IPS DF 4.7 (cell line): ENCODE data around the gene CUL3.
"Not testable (repeated sequence)": the region's sequence is repeated elsewhere in the genome, so short reads cannot be mapped to it uniquely, and the experiment has no call there.

Source experiments
- DNase-seq: peaks from one replicate; pipeline ENCODE4 v3.0.0-alpha.2; 2013; ENCODE audit warnings: low spot score; ENCODE audit errors: extremely low read depth

The CUL3 gene

DNA sequence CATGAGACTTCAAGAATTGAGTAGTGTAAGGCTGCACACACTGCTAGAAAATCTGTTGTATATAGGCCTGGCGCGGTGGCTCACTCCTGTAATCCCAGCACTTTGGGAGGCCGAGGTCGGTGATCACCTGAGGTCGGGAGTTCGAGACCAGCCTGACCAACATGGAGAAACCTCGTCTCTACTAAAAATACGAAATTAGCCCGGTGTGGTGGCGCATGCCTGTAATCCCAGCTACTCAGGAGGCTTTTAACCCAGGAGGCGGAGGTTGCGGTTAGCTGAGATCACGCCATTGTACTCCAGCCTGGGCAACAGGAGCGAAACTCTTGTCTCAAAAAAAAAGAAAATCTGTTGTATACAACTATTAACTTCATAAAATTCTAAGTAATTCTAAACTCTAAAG lies 2.1 kb downstream of the CUL3 start:
- not testable (repeated sequence) for DNase-seq

DNA sequence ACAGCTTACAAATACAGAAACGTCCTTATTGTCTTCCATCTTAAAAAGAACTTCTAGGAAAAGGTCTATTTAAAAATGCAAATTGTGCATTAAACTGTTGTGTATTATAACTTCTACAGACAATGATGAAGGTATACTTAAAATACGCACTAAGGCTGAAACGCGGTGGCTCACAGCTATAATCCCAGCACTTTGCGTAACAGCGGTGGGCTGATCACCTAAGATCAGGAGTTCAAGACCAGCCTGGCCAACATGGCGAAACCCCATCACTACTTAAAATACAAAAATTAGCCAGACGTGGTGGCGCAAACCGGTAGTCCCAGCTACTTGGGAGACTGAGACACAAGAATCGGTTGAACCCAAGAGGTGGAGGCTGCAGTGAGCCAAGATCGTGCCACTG lies 4.9 kb downstream of the CUL3 start:
- DNase-seq = no peak

DNA sequence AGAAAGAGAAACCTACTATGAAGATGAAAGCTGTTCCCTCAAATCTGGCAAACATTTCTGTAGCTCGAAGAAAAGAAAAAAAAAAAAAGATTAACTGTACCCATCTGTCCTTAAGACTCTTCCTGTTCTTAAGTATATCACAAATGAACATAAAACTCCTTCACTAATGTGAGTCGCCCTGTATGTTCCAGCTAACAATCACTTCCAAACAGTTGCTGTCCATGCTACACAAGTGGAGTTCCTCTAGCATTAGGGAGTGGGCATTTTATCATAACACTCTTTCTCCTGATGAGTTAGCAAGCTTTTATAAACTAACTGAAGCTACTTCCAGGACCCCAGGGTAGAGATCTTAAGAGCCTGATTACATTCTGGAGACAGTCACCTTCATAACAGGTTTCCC lies 5.8 kb downstream of the CUL3 start:
- no peak for DNase-seq

DNA sequence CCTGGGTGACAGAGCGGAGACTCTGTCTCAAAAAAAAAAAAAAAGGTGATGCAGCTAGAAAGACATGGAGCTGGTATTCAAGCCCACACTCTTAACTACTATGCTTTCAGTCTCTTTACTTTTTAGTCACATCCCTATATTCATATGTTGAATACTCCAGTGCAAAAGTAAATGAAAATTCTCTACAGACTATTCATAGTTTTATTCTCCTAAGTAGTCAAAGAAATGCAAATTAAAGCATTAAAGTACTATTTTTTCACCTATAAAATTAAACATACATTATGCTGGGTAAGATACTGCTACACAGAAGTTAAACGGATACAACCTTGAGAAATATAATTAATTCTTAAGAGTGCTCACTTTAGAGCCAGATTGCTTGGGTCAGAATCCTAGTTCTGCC lies 7.6 kb downstream of the CUL3 start:
- DNase-seq = no peak

DNA sequence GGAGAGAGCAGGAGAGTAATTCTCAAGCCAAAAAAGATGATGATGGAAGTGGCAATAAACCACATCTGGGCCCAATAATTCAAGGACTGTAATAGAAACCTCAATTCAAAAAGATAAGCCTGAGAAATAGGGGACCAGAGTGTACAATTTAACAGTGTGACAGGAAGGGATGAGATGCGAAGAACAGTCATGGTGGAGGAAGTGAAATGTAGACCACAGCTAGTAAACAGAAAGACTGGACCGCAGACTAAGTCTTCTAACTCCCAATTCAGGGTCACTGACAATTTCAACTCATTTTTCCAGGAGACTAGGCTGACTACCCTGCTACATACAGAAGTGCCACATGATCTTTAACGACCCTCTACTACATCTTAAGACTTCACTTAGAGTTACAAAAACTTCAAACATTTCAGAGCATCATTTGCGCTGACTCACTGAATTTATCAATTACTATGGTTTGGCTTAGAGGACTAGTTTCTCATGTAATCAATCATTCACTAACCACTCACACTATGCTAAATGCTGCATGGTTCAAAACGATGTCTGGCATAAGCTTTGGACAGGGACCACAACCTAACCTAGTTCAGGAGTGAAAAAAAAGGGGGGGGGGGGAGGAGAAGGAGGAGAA lies 9.0 kb downstream of the CUL3 start:
- no peak for DNase-seq

DNA sequence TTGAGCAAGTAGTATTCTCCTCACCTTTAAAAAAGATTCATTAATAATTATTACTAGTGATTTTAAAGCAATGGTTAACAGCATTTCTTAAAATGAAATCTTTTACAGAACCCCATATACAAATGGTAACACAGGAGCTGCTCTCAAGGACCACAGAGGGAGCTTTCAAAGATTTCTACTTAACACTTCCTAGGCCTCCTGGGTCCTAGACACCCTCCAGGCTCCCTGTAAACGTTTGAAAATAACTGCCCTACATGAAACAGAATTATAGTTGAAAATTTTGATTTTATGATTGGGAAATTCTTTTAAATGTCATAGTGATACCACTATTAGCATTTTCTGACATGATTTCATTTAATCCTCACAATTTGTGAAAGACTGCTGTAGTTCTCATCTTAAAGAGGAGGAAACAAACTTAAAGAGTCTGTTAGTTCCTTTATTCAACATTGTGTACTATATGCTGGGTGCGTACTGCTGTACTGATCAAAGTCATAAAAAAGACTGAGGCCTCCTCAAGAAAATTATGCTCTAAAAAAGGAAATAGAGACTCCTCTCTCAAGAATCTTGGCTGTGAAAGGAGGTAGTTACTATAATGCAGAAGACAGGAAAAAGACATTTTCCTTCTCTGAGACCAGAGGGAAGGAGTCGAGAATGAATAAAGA lies 10.6 kb downstream of the CUL3 start:
- DNase-seq = no peak

DNA sequence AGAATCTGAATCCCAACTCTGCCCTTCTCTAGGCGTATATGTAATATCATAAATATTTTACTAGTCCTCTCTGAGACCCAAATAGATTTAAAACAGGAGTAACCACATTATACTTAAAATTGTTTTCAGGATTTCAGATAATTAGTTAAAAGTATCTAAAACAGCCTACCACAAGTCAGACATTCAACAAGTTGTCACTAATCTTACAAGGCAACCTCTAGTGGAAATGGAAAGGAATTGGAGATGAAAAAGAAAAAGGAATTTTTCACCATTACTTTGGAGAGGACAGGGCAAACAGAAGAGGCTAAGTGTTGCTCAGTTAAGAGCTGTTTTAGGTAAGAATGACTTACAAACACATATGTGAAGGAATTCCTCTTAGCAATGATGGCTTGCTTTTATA lies 11.4 kb downstream of the CUL3 start:
- DNase-seq = no peak

DNA sequence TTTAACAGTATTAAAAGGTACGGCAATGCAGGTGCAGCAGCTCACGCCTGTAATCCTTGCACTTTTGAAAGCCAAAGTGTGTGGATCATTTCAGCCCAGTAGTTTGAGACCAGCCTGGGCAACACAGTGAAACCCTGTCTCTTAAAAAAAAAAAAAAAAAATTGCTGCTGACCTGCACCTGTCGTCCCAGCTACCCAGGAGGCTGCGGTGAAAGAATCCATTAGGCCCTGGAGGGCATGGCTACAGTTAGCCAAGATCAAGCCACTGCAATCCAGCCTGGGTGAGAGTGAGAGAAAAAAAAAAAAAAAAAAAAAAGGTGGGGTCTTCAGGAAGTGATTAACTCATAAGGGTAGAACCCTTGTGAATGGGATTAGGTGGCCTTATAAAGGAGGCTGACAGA lies 12.8 kb downstream of the CUL3 start:
- DNase-seq = no peak

DNA sequence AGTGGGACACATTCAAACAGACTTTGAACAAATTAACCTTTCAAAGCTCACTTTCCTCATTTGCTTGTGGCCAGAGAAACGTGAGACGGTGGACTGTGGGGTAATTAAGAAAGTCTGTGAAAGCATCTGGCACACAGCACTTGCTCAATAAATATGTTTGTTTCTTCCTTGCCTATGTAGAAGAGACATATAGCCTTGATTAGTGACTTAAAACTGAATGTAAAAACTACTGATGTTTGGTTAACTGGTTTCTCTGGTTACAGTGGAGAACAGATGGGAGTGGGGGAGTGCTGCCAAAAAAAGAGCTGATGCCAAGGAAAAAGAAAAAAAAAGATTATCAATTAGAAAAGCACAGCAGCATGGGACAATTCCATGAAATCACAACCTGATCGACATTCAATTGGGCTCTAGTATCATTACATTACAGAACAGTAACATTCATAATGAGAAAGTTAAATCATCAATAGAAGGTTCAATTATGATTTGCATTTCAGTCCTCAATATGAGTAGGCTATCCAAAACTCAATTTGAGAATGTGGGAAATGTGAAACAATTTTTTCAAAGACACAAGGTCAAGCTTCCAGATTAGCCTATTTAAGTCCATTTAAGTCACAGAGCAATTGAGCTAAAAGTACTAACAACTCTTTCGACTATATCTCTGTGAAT lies 14.7 kb downstream of the CUL3 start:
- no peak for DNase-seq

DNA sequence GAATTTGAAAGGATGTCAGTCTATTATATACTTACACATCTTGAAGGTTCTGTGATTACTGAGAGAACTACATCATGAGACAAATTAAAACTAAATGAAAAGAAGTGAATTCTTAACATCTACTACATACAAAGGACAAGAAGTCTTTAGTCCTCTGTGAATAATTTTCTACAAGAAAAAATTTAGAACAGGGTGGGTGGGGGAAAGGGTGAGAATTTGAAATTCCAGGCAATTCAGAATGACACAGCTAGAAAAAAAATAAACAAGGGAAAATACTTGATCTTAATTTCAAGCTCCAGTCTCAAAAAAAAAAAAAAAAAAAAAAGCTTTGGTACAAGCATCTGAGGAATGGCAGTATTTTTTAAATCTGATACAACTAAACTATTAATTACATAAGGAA lies 15.5 kb downstream of the CUL3 start:
- no peak for DNase-seq

DNA sequence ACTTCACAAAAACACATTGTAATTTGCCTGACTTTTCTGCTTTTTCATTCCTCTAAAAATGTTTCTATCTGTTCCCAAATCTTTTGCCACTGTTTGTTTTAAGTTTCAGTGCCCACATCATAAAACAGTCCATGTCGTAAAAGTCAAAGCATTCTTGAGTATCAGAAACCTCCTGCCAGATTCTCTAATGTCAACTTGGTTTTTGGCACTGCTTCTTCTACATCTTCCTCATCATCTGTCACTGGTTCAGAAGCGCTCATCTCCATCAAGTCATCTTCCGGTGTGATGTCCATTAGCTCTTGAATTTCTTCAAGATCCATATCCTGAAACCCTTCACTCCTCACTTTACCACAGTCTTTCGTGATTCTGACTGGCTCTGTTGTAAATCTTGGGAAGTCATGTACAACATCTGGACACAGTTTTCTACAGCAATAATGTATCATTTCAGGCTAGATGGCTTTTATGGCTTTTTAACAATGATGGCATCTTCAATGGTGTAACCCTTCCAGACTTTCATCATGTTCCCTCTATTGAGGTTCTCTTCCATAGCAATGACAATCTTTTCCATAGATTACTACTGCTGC lies 19.6 kb downstream of the CUL3 start:
- DNase-seq = no peak

DNA sequence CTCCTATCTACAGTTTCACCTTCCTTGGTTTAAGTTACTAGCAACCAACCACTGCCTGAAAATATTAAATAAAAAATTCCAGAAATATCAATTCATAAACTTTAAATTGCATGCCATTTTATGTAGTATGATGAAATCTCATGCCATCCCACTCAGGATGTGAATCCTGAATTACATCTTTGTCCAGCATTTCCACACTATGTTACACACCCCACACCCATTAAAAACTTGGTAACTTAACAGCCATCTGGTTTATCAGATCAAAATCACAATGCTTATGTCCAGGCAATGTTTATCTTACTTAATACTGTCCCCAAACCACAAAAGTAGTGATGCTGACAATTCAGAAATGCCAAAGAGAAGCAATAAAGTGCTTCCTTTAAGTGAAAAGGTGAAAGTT lies 21.6 kb downstream of the CUL3 start:
- DNase-seq = no peak

DNA sequence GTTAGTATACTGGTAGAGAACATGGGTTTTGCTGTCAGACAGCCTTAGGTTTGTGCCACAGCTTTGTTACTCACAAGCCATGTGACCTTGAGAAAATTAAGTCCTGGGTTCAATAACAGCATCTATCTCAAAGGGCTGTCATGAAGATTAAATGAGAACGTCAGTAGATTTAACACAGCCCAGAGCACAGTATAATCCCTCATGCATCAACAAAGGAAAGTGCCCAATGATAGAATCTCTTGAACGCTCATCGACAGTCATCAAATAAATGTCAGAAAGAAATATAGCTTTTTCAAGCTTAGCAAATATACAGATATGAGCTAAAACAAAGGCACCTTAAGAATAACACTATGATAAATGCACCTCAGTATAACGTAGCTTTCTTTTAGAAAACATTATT lies 22.3 kb downstream of the CUL3 start:
- DNase-seq = no peak

DNA sequence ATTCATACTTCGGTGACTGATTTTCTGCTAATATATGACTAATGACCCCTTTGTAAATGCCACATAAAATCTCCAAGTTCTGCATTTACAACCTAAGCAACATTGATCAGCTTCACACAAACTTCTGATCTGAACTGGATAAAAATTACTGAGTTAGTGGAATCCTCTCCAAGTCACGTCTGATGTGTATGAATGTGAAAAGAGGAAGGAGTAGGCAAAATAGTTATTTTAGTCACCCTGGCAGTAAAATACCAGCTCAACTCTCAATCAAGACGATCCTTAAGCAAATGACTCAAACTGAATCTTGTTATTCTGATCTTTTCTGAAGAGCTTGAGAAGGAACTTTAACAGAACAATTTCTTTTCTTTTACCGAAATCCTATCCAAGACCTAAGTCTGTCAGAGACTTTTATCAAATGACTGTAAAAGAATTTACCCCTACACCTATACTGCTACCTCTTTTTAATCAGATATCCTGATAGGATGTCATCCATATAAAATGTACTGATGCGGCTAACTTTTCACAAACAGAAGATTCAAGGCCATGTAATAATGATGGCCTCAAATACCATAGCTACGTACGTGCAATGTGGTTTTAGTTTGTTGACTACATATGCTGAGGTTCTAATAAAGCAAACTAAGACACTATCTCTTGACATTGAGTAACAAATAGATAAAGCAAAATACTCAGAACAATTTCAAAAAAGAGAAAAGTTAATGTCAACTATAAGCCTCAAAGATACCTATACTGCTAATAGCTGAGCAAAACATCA lies 23.7 kb downstream of the CUL3 start:
- DNase-seq = no peak

DNA sequence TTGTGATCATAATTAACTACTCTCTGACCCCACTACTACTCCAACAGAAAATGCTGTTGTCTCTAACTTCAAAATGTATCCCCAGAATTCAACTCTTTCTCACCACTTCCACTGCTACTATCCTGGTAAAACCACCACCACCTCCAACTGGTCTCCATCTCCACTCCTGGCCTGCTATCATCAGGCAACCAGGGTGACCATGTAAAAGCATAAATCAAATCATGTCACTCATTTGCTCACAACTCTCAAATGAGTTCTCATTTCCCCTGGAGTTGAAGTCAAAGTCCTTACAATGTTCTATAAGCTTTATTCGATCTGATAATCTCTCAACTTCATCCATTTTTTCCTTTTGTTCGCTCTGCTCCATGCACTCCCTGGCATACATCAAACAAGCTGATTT lies 24.6 kb downstream of the CUL3 start:
- DNase-seq = no peak

DNA sequence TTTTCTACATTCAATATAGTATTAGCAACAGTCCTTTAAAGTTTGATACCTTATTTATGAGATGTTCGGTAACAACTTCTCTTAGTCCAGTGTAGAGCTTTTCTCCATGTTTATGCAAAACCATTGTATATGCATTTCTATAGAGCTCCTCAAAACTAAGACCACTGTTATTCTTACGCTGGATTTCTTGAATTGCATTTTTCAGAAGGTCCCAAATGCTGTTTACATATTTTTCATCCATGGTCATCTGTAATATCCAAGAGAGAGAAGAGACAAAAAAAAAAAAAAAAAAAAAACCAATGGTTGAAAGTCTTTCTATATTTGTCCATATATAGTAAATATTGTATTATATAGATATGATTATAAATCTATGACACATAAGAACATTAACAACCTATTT lies 27.6 kb downstream of the CUL3 start:
- DNase-seq = no peak

DNA sequence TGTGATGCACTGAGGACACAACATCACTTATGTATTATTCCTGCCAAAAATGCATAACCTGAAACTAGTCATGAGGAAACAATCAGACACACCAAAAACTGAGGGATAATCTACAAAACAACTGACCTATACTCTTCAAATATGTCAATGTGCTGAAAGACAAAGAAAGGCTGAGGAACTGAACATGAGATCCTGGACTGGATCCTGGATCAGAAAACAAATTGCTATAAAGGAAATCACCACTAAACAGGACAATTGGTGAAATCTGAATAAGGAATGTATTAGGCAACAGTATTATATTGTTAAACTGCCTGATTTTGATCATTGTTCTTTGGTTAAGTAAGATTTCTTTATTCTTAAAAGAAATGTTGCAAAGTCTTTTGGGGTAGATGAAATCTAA lies 28.8 kb downstream of the CUL3 start:
- DNase-seq = no peak

DNA sequence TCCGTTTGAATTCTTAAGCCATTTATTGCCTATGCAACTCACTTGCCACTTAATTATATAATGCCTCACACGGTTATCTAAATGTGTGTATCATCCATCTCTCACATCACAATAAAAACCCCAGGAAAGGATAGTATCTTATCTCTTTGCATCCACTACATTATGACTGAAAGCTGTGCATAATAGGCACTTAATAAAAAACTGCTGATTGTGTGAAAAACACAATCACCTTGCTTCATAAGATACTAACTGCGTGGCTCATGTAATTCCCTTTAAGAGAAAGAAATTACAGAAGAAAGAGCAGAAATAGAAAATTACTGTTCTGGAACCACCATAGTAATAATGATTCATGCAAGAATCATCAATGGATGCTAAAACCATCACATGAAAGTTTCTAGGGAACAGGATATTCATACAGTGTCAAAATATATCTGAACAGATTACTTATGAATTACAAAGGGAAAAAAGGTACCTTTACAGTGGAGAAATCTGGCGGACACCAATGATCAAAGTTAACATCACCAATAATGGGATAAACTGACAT lies 29.3 kb downstream of the CUL3 start:
- DNase-seq = no peak

DNA sequence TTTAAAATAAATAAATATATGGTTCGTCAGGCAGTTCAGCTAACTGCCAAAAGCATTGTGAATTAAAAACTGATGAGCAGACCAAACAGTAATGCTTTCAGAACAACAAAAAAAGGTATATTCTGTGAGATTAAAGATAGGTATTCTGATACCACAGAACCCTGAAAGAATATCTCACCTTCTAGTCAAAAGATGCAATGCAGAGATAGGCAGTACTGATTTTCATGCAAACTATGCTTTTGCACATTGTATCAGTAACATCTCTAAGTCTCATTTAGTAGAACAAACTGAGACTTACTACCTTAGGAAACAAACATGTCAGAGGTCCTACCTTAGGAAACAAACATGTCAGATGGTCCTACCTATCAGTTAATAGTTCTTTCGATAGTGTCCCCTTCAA lies 32.4 kb downstream of the CUL3 start:
- no peak for DNase-seq

DNA sequence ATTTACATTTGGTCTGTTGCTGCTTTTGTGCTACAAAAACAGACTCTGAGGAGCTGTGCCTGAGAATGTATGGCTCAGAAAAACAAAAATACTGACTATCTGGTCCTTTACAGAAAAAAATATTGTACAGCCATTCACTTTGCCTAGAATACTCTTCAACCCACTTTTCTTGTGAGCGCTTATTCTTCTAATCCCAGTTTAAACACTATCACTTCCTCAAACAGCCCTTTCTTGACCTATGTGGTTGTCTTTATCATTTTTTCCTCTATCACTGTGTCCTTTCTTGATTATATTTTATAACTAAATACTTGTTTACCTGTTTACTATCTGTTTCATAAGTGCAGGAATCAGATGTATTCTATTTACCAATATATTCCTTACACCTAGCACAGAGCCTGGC lies 33.5 kb downstream of the CUL3 start:
- DNase-seq = no peak

DNA sequence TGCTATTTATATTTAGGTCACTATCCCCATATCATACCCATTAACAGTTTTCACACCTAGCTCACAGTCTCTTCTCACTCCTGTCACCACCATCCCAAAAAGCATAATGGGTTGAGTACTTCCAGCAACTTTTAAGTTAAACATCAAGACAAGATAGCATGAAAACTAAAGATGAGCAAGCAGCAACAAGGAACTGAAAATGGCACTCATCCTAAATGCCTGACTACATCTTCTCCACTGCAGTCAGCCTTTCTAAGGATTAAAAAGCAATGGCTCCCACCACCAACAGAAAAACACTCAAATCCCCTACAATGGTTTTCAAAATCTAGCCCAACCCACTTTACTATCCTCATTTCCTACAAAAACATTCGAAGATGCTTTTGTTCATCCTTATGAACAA lies 38.2 kb downstream of the CUL3 start:
- DNase-seq = no peak
